GM12873 (cell line): Measurements from ENCODE around the gene TRIM54.

Experiments
- CTCF ChIP-seq: IDR thresholded peaks from 2 replicates; pipeline ENCODE4 v1.5.1; 2012; ENCODE audit warnings: low read depth, mild to moderate bottlenecking, moderate library complexity, low read length, control low read depth; ENCODE audit not compliant: insufficient read depth; ENCODE audit errors: missing control alignments

Gene TRIM54

DNA sequence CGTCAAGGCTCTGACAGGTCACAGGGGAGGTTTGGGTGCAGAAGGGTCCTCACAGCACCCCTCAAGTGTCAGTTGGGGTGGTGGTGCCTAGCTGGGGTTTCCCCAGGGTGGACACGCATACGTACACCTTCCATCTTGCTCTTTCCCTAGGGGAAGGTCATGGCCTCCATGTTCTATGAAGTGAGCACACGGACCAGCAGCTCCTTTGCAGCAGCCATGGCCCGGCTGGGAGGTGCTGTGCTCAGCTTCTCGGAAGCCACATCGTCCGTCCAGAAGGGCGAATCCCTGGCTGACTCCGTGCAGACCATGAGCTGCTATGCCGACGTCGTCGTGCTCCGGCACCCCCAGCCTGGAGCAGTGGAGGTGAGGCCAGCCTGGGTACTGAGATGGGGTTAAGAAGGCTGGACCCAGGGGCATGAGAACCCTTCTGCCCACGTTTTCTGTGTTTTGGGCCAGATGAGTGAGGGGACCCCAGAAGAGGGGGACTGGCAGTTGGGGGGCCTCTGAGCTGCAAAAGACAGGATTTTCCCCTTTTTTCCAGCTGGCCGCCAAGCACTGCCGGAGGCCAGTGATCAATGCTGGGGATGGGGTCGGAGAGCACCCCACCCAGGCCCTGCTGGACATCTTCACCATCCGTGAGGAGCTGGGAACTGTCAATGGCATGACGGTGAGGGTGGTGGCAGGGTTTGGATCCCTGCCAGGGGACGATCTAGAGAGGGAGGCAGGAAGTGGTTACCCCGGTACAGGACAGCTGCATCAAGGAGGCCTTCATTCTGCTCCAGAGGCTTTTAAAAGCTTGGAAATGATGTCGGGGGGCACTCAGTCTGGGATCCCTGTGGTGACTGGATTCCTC is 40.2 kb upstream of the TRIM54 start:
- no peak for TF ChIP-seq CTCF

DNA sequence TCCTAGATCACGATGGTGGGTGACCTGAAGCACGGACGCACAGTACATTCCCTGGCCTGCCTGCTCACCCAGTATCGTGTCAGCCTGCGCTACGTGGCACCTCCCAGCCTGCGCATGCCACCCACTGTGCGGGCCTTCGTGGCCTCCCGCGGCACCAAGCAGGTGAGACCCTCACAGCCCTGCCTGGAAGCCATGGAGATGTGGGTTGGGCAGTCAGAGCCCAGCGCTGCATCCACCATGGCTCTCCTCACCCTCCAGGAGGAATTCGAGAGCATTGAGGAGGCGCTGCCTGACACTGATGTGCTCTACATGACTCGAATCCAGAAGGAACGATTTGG is 39.6 kb upstream of the TRIM54 start:
- no peak for TF ChIP-seq CTCF

DNA sequence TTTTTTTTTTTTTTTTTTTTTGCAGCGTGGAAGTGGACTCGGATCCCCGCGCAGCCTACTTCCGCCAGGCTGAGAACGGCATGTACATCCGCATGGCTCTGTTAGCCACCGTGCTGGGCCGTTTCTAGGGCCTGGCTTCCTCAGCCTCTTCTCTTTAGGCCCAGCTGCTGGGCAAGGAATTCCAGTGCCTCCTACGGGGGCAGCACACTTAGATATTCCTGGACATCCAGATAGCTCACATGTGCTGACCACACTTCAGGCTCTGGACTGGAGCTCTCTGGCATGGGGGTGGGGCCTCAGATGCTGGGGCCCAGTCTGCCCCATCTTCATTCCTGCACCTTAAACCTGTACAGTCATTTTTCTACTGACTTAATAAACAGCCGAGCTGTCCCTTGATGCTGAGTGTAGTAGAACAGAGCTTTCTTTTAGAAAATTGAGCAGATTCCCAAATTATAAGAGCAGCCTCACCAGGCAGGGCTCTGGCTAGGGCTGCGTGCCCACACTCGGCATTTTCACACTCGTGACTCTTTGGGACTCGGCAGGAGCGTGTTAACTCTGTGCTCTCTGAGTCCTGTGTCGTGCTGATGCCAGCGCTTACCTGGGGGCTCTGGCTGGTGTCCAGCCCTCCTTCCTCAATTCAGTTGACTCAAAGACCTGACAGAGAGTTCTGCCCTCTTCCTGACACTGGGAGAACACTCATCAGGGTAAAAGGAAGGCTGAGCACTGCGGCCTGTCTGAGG is 38.7 kb upstream of the TRIM54 start:
- TF ChIP-seq CTCF: no peak

DNA sequence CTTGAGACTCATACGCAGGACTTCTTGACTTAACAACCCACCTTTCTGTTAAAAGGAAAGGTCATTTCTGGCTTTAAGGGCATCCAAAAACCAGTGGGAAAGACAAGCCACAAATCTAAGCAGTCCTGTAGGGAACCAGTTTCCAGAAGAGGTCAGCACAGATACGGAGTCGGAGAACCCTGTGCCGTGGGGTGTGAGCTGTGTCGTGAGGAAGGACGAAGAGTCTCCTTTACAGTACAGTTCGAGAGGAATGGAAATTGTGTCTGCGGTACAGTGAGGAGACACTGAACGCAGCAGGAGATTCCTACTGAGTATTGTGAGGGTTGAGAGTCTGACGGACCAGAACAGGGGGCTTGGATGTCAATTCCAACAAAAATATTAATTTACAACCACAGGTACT is 37.1 kb upstream of the TRIM54 start:
- TF ChIP-seq CTCF: no peak

DNA sequence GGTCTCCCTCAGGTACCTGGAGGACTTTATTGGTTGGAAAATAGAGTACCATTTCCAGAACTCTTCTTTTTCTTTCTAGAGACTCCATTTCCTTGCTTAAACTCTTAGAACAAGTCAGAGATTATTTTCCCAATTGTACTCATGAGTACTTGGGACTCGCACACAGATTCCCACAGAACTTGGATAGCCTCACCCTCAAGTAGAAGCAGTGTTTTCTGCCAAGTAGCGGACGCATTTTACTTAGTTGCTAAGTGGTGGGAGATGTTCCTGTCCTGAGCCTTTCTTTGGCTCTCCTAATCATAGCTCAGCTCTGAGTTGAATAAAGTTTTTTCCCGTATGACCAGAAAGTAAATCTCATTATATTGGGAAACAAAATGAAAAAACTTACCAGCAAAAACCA is 36.6 kb upstream of the TRIM54 start:
- no peak for TF ChIP-seq CTCF

- TF ChIP-seq CTCF: no peak
Observed at GRCh38 chr2:27247893-27248292, 34.3 kb upstream of the TRIM54 start.

DNA sequence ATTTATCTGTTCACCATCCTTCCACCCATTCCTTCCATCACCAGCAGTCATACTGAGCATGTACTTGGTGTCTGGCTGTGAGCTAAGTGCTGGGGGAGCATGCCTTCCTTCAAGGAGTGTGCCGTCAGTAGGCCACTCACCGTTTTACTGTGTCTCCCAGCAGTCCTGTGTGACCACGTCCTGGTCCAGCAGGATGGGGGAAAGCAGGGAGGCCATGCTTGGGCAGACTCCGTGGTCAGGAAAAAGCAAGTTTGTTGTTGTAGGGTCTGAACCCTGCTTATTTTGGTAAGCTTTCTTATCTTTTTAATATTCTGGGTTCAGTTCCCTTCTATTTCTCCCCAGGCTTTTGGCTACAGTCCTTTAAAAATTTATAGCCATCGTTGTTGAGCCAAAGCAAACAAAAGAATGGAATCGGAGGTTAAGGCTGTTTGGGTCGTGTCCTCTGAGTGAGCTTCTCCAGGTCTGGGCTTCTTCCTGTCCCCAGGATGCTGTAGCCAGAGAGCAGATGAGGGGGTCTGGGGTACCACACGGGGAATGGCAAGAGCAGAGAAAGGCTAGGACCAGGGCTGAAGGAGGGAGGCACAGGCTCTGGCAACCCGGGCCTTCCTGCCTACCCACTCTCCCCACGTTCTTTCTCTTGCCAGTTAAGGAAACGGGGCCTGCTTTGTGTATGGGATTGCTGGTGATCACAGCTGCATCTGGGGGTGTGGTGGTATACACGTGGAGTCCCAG is 32.9 kb upstream of the TRIM54 start:
- TF ChIP-seq CTCF: no peak
